Right lobe of liver (tissue), 6 donors: Measurements from ENCODE around the gene PTPRM. TPM values are rescaled to one million over a fixed set of nuclear protein-coding genes. Genes with fewer than 3 reads are reported as not detected.

Source experiments
- ATAC-seq, 4 donors: fragments of 200-7000 bp; cut with Tn5 transposase; one replicate each; pipeline ENCODE4 v1.9.1; 2020; ENCODE audit warnings: mild to moderate bottlenecking in 4 of 4, moderate library complexity in 4 of 4
- DNase-seq, 3 donors: peaks; one replicate each; pipeline ENCODE4 v3.0.0-alpha.2; 2020
- H3K27ac ChIP-seq, 3 donors: fragments of 200-600 bp; one replicate each; pipeline ENCODE4 v1.8.0; 2022
- H3K27me3 ChIP-seq, 2 donors: fragments of 200-600 bp; one replicate each; pipeline ENCODE4 v1.8.0; 2022
- H3K36me3 ChIP-seq, 4 donors: fragments of 200-600 bp; sonication (generic) in 1 of 4; one replicate each; pipeline versions ENCODE4 v1.5.1 to v1.8.0; 2017 to 2022; ENCODE audit warnings: control low read depth in 1 of 4
- H3K4me1 ChIP-seq, 4 donors: fragments of 200-600 bp; sonication (generic) in 1 of 4; one replicate each; pipeline versions ENCODE4 v1.5.1 to v1.8.0; 2017 to 2022; ENCODE audit warnings: control low read depth in 1 of 4
- H3K4me3 ChIP-seq, 3 donors: fragments of 200-600 bp; one replicate each; pipeline ENCODE4 v1.8.0; 2022
- H3K9me3 ChIP-seq, 4 donors: fragments of 200-600 bp; sonication (generic) in 1 of 4; one replicate each; pipeline versions ENCODE4 v1.5.1 to v1.8.0; 2017 to 2022; ENCODE audit warnings: control low read depth in 1 of 4
- POLR2A ChIP-seq: fragments of 450-650 bp; IDR thresholded peaks from one replicate; pipeline ENCODE4 v1.6.1; 2017; ENCODE audit warnings: antibody characterized with exemption, mild to moderate bottlenecking
- WGBS: methylation state at CpG from one replicate; pipeline ENCODE4 v1.1.6; 2018; ENCODE audit warnings: low coverage, low lambda C conversion rate; ENCODE audit not compliant: insufficient coverage; ENCODE audit errors: missing lambda C conversion rate; 5-methylcytosine and 5-hydroxymethylcytosine counted together
- intact Hi-C, 2 donors: fragments of 100-400 bp; cut with DNase I; formaldehyde crosslinking; loops; one replicate each; pipeline versions ENCODE4 v1.11.2 to v1.14.1; 2022
- total RNA-seq, 6 experiments: library from RNA; depleted of rRNA in 2 of 6; stranded (reverse); fragments of >200 nt in 2 of 6; fragmentation: NEBNext Ultra II Directional in 3 of 6; extraction: Animal tissue kit (Norgen Biotek cat#: 25700) in 3 of 6; gene quantifications; one replicate each; pipeline versions ENCODE4 v1.1.0 to v1.2.4, GENCODE V29; 2016 to 2023
- TF ChIP-seq, protein P1 (sequence below), 4 donors: fragments of 200-600 bp in 3 of 4; fragments of 450-650 bp in 1 of 4; IDR thresholded peaks; one replicate each; pipeline versions ENCODE4 v1.5.1 to v1.8.0; 2016 to 2022; ENCODE audit warnings: antibody characterized with exemption in 4 of 4, mild to moderate bottlenecking in 2 of 4
- donor health status: DM: no; HTN: yes; CAD: no.
- donor health status: DM: no; HTN: no; CAD: no.
- donor health status: DM: no; HTN: no; CAD: no.
- donor health status: DM: no; HTN: yes; CAD: no.
- donor health status: DM: no; HTN: yes; CAD: no.

The PTPRM gene
- total RNA-seq, 6 experiments from 2014 or later = 15.1 to 45.7 (median 26.5) TPM

DNA sequence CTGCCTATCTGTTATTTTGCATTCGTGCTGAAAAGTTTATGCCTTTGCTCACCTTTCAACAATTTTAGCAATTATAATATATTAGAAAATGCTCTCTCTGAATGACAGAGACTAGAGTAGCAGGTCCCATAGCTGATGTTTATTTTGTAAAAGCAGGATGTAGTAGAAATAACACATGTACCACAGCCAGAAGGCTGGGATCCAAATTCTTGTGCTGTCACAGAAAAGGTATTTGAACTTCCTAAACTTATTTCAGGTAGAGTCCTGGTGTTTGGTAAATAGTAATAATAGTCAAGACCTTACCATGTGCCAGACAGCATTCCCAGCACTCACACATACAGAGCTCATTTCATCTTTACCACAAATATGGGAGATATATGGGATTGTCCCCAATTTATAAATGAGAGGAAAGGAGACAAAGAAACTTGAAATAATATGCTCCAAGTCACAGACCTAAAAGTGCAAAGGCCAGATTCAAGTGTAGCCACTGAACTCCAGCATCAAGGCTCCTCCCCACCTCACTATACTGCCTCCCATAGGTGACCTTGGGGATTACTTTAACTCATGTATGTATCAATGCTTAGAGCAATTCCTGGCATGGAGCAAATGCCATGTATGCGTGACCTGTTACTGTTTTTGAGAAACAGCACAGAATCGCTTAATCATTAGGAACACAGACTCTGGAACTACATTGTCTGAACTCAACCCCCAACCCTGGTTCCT is 757.4 kb downstream of the PTPRM start:
- Histone ChIP-seq H3K9me3 (no peaks in the 10 kb centered on the region), H3K27ac (no peak overlapping the region), H3K4me3 (no peak overlapping the region), H3K27me3 (no peaks in the 10 kb centered on the region), H3K4me1 (peaks cover 0 to 38% (median 6%) of the 10 kb centered on the region in 4 donors), H3K36me3 (no peaks in the 10 kb centered on the region)
- ATAC-seq = peak; percentile 19 to 78 (median 72)
- intact Hi-C loops = no loop called here
- peak in 1 of 3 donors; percentile 53 for DNase-seq
- no peak for TF ChIP-seq POLR2A
- TF ChIP-seq, protein P1, sequence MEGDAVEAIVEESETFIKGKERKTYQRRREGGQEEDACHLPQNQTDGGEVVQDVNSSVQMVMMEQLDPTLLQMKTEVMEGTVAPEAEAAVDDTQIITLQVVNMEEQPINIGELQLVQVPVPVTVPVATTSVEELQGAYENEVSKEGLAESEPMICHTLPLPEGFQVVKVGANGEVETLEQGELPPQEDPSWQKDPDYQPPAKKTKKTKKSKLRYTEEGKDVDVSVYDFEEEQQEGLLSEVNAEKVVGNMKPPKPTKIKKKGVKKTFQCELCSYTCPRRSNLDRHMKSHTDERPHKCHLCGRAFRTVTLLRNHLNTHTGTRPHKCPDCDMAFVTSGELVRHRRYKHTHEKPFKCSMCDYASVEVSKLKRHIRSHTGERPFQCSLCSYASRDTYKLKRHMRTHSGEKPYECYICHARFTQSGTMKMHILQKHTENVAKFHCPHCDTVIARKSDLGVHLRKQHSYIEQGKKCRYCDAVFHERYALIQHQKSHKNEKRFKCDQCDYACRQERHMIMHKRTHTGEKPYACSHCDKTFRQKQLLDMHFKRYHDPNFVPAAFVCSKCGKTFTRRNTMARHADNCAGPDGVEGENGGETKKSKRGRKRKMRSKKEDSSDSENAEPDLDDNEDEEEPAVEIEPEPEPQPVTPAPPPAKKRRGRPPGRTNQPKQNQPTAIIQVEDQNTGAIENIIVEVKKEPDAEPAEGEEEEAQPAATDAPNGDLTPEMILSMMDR (IDR thresholded peaks at IDR 0.05) = peak in 1 of 4 donors; percentile 7
- 85% methylated on average over 3 of the region's 3 CpGs for WGBS

DNA sequence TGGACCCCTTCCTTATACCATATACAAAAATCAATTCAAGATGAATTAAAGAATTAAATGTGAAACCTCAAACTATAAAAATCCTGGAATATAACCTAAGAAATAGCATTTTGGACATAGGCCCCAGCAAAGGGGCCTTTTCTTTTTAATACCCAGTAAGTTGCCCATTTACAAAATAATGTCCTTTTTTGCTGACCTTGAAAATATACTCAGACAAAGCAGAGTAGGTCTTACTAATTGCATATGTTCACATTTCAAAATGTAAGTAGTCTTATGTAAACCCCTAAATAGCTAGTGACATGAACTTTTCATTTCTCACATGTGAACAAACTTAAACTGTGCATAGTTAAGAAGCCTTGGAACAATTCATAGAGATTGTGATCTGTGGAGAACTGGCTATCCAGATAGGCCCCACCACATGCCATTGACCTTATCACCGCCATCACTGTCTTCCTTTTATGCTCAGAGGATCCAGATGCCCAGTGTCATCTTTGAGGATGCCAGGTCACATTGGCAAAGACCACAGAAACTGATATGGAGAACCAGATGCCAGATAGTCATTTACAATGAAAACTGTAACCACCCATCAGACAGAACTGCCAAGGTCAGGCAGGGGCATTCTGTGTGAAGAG is 759.8 kb downstream of the PTPRM start:
- H3K4me1 ChIP-seq = peaks cover 0 to 19% (median 3%) of the 10 kb centered on the region in 4 donors
- intact Hi-C loops = no loop called here
- H3K36me3 ChIP-seq = no peaks in the 10 kb centered on the region
- no peak for TF ChIP-seq POLR2A
- TF ChIP-seq, protein P1 (IDR thresholded peaks at IDR 0.05) = no peak
- WGBS = 100% methylated on average over 1 of the region's 1 CpG
- no peaks in the 10 kb centered on the region for H3K9me3 ChIP-seq
- no peaks in the 10 kb centered on the region for H3K27me3 ChIP-seq
- H3K4me3 ChIP-seq = no peak overlapping the region
- ATAC-seq = no peak
- no peak overlapping the region for H3K27ac ChIP-seq
- no peak for DNase-seq

DNA sequence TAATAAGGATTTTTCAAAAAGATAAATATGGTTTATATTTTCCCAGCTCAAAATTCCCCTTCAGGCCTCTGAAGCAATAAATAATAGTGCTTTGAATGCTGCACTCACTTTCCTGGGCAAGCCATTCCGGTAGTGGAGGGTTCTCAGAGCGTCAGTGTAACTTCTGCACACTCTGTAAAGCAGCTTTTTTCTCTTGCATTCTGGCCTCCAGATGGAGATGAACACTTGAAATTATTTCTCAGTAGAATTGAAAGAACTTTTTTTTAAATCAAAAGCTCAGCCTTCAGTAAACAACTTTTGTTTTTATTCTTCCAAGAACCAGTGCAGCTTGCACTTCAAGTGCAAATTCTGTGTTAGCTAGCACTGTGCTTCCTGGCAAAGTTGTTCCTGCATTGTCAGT is 761.0 kb downstream of the PTPRM start:
- no peak overlapping the region for H3K27ac ChIP-seq
- no peak for DNase-seq
- 76% methylated on average over 2 of the region's 2 CpGs for WGBS

DNA sequence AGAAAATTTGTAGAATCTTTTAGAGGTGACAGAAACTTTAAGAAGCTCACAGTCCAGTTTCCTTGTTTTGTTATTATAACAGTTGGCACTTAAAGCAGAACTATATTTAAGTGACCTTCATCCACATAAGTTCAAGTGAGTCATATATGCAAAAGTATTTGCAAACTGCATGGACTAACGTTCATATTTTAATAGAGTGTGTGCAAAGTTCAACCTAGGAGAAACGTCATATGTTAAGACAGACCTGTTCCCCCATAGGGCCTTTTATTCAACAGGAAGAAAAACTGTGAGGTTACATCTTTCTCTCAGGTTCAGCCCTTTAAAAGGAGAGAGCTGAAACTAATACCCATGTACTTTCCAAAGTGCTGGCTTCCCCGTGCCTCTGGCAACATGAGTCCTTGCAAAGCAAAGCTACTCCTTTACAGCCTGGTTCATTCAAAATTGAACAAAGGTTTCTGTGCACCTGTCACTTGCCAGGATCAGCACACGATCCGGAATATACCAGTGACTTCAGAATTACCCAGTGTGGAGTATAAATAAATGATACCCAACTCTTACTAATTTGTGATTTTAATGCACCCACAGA is 762.2 kb downstream of the PTPRM start:
- H3K9me3 ChIP-seq = no peaks in the 10 kb centered on the region
- intact Hi-C loops = no loop called here
- WGBS = 59% methylated on average over 5 of the region's 5 CpGs
- TF ChIP-seq POLR2A = no peak
- TF ChIP-seq, protein P1 (IDR thresholded peaks at IDR 0.05) = no peak
- DNase-seq (no peak), ATAC-seq (no peak)
- no peak overlapping the region for H3K27ac ChIP-seq
- H3K27me3 ChIP-seq = no peaks in the 10 kb centered on the region
- no peaks in the 10 kb centered on the region for H3K36me3 ChIP-seq
- peaks cover 0 to 5% (median 0%) of the 10 kb centered on the region in 4 donors for H3K4me1 ChIP-seq
- H3K4me3 ChIP-seq = no peak overlapping the region

More for the DNA sequence above, 761.0 kb downstream of the PTPRM start:
- Histone ChIP-seq H3K36me3 (no peaks in the 10 kb centered on the region), H3K27me3 (no peaks in the 10 kb centered on the region), H3K9me3 (no peaks in the 10 kb centered on the region), H3K4me1 (peaks cover 0 to 9% (median 0%) of the 10 kb centered on the region in 4 donors), H3K4me3 (no peak overlapping the region)
- intact Hi-C loops = no loop called here
- no peak for TF ChIP-seq POLR2A
- TF ChIP-seq, protein P1 (IDR thresholded peaks at IDR 0.05) = no peak
- no peak for ATAC-seq
